Lower leg skin (tissue), 4 donors: ENCODE data around the gene SLC66A1. TPM values are rescaled to one million over a fixed set of nuclear protein-coding genes. Genes with fewer than 3 reads are reported as not detected.
A peak's percentile ranks its signal among the peaks of the same experiment; 100 is the strongest.

ENCODE experiments used
- DNase-seq, 2 donors: peaks; one replicate each; pipeline ENCODE4 v3.0.0-alpha.2; 2019; ENCODE audit warnings: low spot score in 2 of 2
- H3K4me3 ChIP-seq: fragments of 200-600 bp; sonication (generic); 2 replicates; pipeline ENCODE4 v1.5.1; 2017; ENCODE audit warnings: mild to moderate bottlenecking, low read depth; ENCODE audit not compliant: poor library complexity, severe bottlenecking
- POLR2A ChIP-seq, 2 donors: fragments of 450-650 bp; IDR thresholded peaks; one replicate each; pipeline ENCODE4 v1.6.1; 2016 to 2017; ENCODE audit warnings: antibody characterized with exemption in 2 of 2, mild to moderate bottlenecking in 1 of 2, moderate library complexity in 1 of 2
- WGBS, 2 donors: methylation state at CpG; one replicate each; pipeline ENCODE4 v1.1.5; 2018; 5-methylcytosine and 5-hydroxymethylcytosine counted together
- intact Hi-C: fragments of 100-400 bp; cut with DNase I; formaldehyde crosslinking; loops from one replicate; pipeline ENCODE4 v1.15.0; 2023; ENCODE audit warnings: low total_unique reads
- total RNA-seq, 4 donors: library from RNA; depleted of rRNA; stranded (reverse); fragments of >200 nt; gene quantifications; one replicate each; pipeline ENCODE4 v1.1.0, GENCODE V29; 2016
- TF ChIP-seq, protein P1 (sequence below), 3 donors: fragments of 450-650 bp; IDR thresholded peaks; one replicate each; pipeline ENCODE4 v1.5.1; 2016; ENCODE audit warnings: antibody characterized with exemption in 3 of 3, mild to moderate bottlenecking in 3 of 3, moderate library complexity in 2 of 3

SLC66A1 gene
- total RNA-seq, 4 donors from 2014 or later, result 17.9 to 22.4 (median 19.5) TPM

DNA sequence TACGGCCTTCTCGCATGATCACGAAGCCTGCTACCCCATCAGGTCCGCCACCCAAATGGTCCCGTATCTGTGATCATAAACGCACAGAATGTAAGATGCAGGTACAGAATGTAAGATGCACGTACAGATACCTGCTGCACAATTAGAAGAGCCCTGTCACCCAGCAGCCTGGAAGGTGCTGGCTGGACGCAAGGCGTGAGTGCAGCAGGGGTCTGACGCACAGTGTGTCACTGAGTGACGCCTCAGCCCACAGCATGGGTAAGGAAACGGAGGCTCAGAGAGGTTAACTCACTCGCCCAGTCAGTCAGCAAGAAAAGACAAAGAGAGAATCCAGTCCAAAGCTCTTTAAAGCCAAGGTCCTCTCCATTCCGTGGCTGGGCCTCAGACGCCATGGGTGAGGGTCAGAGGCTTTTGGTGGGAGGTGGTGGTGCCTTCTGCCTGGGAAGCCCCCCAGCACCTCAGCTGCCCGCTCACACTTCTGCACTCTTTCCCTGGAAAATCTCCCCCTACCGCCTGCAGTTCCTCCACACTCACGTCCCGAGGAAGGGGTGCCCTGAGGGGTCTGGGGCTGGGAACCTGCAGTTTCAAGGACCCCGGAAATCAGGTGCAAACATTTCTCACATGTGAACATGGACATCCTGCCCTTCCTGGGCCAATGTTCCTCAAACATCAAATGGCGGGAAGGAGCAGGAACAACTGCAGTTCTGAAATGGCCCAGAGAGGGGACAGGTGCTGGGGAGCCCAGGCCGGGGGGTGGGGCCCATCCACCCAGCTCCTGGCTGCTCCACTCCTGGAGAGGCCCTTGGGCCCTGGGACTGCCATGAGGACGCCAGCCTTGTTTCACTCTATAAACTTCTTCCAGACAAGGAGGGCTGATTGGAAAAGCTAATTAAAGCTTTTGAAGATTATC lies 59.4 kb downstream of the SLC66A1 start:
- DNase-seq, result no peak
- WGBS, 2 donors, result 89 to 93% methylated on average over 23 of the region's 23 CpGs
- no peak for TF ChIP-seq POLR2A (IDR thresholded peaks at IDR 0.05)
- TF ChIP-seq, protein P1, sequence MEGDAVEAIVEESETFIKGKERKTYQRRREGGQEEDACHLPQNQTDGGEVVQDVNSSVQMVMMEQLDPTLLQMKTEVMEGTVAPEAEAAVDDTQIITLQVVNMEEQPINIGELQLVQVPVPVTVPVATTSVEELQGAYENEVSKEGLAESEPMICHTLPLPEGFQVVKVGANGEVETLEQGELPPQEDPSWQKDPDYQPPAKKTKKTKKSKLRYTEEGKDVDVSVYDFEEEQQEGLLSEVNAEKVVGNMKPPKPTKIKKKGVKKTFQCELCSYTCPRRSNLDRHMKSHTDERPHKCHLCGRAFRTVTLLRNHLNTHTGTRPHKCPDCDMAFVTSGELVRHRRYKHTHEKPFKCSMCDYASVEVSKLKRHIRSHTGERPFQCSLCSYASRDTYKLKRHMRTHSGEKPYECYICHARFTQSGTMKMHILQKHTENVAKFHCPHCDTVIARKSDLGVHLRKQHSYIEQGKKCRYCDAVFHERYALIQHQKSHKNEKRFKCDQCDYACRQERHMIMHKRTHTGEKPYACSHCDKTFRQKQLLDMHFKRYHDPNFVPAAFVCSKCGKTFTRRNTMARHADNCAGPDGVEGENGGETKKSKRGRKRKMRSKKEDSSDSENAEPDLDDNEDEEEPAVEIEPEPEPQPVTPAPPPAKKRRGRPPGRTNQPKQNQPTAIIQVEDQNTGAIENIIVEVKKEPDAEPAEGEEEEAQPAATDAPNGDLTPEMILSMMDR (IDR thresholded peaks at IDR 0.05), result no peak
- no peak overlapping the region for H3K4me3 ChIP-seq
- intact Hi-C loops, result no loop called here

DNA sequence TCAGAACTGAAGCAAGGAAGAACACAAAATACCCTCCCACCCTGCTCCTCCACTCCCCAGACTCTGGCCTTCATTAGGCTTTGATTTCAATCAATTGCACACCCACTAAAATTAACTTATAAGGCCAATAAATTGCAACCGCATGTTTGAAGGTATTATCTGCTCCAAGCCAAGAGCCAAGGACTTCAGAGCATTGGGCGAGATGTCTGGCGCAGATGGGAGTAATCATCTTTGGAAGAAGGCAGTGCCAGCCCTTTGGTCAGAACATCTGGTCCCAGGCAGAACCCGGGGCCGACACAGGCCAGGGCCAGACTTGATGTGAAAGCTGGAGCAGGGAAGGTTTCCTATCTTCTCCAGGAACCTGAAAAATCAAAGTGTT lies 60.0 kb downstream of the SLC66A1 start:
- intact Hi-C loops, result no loop called here
- no peak for TF ChIP-seq POLR2A (IDR thresholded peaks at IDR 0.05)
- TF ChIP-seq, protein P1 (IDR thresholded peaks at IDR 0.05), result no peak
- H3K4me3 ChIP-seq, result no peak overlapping the region
- 57 to 73% methylated on average over 5 of the region's 5 CpGs for WGBS, 2 donors
- no peak for DNase-seq

DNA sequence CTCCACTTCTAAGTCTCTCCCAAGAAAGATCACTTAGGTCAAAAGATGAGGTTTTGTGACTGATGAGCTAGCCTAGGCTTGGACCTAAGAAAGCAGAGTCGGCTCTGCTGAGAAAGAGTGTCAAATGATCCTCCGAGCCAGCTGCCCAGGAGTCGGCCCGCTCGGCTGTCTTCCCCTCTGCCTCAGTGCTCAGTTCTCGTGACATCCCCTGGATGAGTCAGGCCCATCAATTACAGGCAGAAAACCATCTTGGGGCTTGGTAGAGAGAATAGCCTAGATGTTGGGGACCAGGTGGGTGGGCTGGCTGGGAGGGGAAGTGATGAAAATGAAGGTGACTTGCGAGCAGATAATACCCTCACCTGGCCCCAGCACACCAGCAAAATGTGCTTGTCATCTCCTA lies 60.5 kb downstream of the SLC66A1 start:
- peak in 1 of 2 donors; percentile 89 for DNase-seq

DNA sequence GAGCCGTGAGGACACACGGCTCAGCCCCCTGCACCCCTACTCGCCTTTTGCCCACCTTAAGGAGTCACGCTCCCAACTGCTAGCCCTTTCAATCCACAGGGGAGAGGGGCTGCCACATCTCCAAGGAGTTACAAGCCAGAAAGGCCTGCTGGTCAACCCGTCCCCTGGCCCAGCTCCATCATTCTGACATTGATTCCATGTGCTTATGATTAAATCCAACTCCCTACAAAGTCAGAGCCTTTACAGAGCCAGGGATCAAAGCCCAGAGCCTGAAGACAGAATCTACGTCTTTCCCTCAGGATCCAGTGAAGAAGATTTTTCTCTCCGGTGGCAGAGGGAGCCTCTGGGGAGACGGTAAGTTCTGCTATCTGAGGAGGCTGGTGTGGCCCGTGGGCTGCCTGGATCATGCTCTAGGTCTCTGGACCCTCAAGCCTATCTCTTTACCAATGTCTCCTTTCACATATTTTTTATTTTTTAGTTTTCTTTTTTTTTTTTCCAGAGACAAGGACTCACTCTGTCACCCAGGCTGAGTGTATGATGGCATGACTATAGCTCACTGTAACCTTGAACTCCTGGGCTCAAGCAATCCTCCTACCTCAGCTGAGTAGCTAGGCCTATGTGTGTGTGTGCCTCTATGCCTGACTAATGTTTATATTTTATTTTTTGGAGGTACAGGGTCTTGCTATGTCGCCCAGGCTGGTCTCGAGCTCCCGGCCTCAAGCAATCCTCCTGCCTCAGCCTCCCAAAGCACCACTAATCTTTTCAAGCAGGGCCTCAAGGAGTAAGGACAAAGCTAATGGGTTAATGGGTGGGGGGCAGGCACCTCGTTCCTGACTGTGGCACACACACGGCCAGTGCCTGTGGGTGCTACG lies 61.3 kb downstream of the SLC66A1 start:
- intact Hi-C loops, result no loop called here

More for the DNA sequence above, 60.5 kb downstream of the SLC66A1 start:
- 78 to 89% methylated on average over 7 of the region's 7 CpGs for WGBS, 2 donors
- H3K4me3 ChIP-seq, result no peak overlapping the region
- intact Hi-C loops, result no loop called here
- no peak for TF ChIP-seq POLR2A (IDR thresholded peaks at IDR 0.05)
- TF ChIP-seq, protein P1 (IDR thresholded peaks at IDR 0.05), result no peak

DNA sequence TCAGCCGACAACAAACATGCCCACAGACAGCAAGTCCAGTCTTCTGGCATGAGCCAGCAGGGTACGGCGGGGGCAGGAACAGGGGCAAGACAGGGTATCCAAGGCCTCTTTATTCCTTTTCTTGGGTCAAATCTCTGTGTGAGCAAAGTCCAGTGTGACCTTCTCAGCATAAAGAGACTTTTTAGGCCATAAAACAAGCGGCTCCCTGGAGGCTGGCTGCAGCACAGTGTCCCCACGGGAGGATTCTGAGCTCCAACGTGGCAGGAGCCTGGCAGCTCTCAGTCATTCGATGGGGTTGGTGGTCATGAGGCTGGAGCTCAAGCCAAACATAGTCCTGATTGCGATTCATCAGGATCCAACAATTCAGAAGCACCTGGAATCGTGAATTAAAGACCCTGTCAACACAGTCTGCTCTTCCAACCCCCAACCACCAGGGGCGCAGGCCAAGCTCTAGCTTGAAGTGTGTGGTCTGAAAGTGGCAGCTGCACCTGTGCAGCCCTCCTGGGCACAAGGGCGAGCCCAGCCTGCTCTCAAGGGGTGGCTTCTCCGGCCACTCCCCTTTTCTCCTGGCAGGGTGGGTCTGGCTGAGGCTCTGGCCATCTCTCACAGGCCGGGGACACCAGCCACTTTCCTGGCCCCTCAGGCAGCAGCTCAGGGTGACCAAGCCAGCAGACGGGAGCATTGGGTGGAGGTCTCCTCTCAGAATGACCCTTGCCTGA lies 62.1 kb downstream of the SLC66A1 start:
- DNase-seq, result no peak
- TF ChIP-seq POLR2A (IDR thresholded peaks at IDR 0.05), result no peak
- TF ChIP-seq, protein P1 (IDR thresholded peaks at IDR 0.05), result no peak
- WGBS, 2 donors, result 76 to 81% methylated on average over 12 to 14 of the region's 14 CpGs
- intact Hi-C loops, result no loop called here
- no peak overlapping the region for H3K4me3 ChIP-seq

More for the DNA sequence above, 61.3 kb downstream of the SLC66A1 start:
- no peak overlapping the region for H3K4me3 ChIP-seq
- TF ChIP-seq POLR2A (IDR thresholded peaks at IDR 0.05), result no peak
- TF ChIP-seq, protein P1 (IDR thresholded peaks at IDR 0.05), result no peak
- WGBS, 2 donors, result 68 to 77% methylated on average over 15 of the region's 15 CpGs
- DNase-seq, result no peak
